ENCODE data around the gene PRKCH. TPM values are rescaled to one million over a fixed set of nuclear protein-coding genes. Genes with fewer than 3 reads are reported as not detected.

Gene PRKCH
- total and polyA plus RNA-seq, 3 experiments from 2014 or later: 165 to 369 (median 166) TPM

- no peaks in the 10 kb centered on the region for H3K27me3 ChIP-seq (ENCODE audit: insufficient read depth, low read length, poor library complexity, severe bottlenecking)
- peaks cover 0 to 1% of the 10 kb centered on the region in 2 donors for H3K27me3 Mint-ChIP-seq
- H3K4me3 Mint-ChIP-seq: peak overlapping the region in 2 of 7 donors; percentile 13 to 30
Measured at GRCh38 chr14:61535032-61535431, 213.7 kb downstream of the PRKCH start.

GRCh38 chr14:61535458-61535857, 214.1 kb downstream of the PRKCH start:
- H3K27me3 ChIP-seq (ENCODE audit: insufficient read depth, low read length, poor library complexity, severe bottlenecking): no peaks in the 10 kb centered on the region
- no peak overlapping the region for H3K4me3 ChIP-seq (ENCODE audit: low read length)
- Mint-ChIP-seq H3K4me3 (peak overlapping the region in 1 of 7 donors; percentile 13), H3K9me3 (no peaks in the 10 kb centered on the region), H3K27ac (peak overlapping the region; percentile 49 to 95 (median 86)), H3K27me3 (peaks cover 0 to 1% of the 10 kb centered on the region in 2 donors), H3K36me3 (peaks cover 4 to 99% (median 37%) of the 10 kb centered on the region in 3 donors), H3K4me1 (peaks cover 62 to 87% (median 86%) of the 10 kb centered on the region in 3 donors)
- no peaks in the 10 kb centered on the region for H3K9me3 ChIP-seq (ENCODE audit: low read length)
- ChIA-PET CTCF (interaction anchor here (0.7 kb wide), 1 partner anchor 11 kb away, joined by 3 read pairs; no protein-coding TSS in a partner anchor), POLR2A (no interaction called here)
- H3K36me3 ChIP-seq (ENCODE audit: insufficient read depth, low read length): peaks cover 75% of the 10 kb centered on the region
- peaks cover 10% of the 10 kb centered on the region for H3K4me1 ChIP-seq (ENCODE audit: insufficient read depth, low read length)
- DNase-seq: no peak
- no peak overlapping the region for H3K27ac ChIP-seq (ENCODE audit: low read depth, low read length)

More at GRCh38 chr14:61535032-61535431, 213.7 kb downstream of the PRKCH start:
- POLR2A ChIA-PET: no interaction called here
- CTCF ChIA-PET: no interaction called here
- Mint-ChIP-seq H3K27ac (peak overlapping the region; percentile 49 to 95 (median 86)), H3K4me1 (peaks cover 65 to 91% (median 90%) of the 10 kb centered on the region in 3 donors), H3K9me3 (no peaks in the 10 kb centered on the region), H3K36me3 (peaks cover 3 to 99% (median 36%) of the 10 kb centered on the region in 3 donors)
- peaks cover 10% of the 10 kb centered on the region for H3K4me1 ChIP-seq (ENCODE audit: insufficient read depth, low read length)
- no peaks in the 10 kb centered on the region for H3K9me3 ChIP-seq (ENCODE audit: low read length)
- no peak overlapping the region for H3K27ac ChIP-seq (ENCODE audit: low read depth, low read length)
- H3K36me3 ChIP-seq (ENCODE audit: insufficient read depth, low read length): peaks cover 75% of the 10 kb centered on the region
- DNase-seq: no peak
- H3K4me3 ChIP-seq (ENCODE audit: low read length): no peak overlapping the region

GRCh38 chr14:61536661-61537562, 215.5 kb downstream of the PRKCH start:
- ChIA-PET CTCF (interaction anchor here (1.0 kb wide), 1 partner anchor 194 kb away, joined by 4 read pairs; no protein-coding TSS in a partner anchor), POLR2A (no interaction called here)
- Histone ChIP-seq H3K4me1 (ENCODE audit: insufficient read depth, low read length) (peaks cover 8% of the 10 kb centered on the region), H3K9me3 (ENCODE audit: low read length) (no peaks in the 10 kb centered on the region), H3K27ac (ENCODE audit: low read depth, low read length) (no peak overlapping the region), H3K27me3 (ENCODE audit: insufficient read depth, low read length, poor library complexity, severe bottlenecking) (no peaks in the 10 kb centered on the region), H3K36me3 (ENCODE audit: insufficient read depth, low read length) (peaks cover 71% of the 10 kb centered on the region), H3K4me3 (ENCODE audit: low read length) (no peak overlapping the region)
- DNase-seq: no peak
- peak overlapping the region in 1 of 7 donors; percentile 58 for H3K4me3 Mint-ChIP-seq
- peaks cover 0 to 3% of the 10 kb centered on the region in 2 donors for H3K27me3 Mint-ChIP-seq
- no peaks in the 10 kb centered on the region for H3K9me3 Mint-ChIP-seq
- peak overlapping the region; percentile 44 to 90 (median 84) for H3K27ac Mint-ChIP-seq
- peaks cover 10 to 99% (median 48%) of the 10 kb centered on the region in 3 donors for H3K36me3 Mint-ChIP-seq
- peaks cover 57 to 76% (median 72%) of the 10 kb centered on the region in 3 donors for H3K4me1 Mint-ChIP-seq

GRCh38 chr14:61537563-61538463, 216.4 kb downstream of the PRKCH start:
- POLR2A ChIA-PET: no interaction called here
- no peaks in the 10 kb centered on the region for H3K9me3 ChIP-seq (ENCODE audit: low read length)
- peak overlapping the region; percentile 44 to 90 (median 84) for H3K27ac Mint-ChIP-seq
- peaks cover 10 to 99% (median 47%) of the 10 kb centered on the region in 3 donors for H3K36me3 Mint-ChIP-seq
- CTCF ChIA-PET: interaction anchor here (1.0 kb wide), 1 partner anchor 193 kb away, joined by 4 read pairs; no protein-coding TSS in a partner anchor
- no peak overlapping the region for H3K27ac ChIP-seq (ENCODE audit: low read depth, low read length)
- no peak overlapping the region for H3K4me3 ChIP-seq (ENCODE audit: low read length)
- H3K4me1 Mint-ChIP-seq: peaks cover 56 to 71% (median 67%) of the 10 kb centered on the region in 3 donors
- no peaks in the 10 kb centered on the region for H3K9me3 Mint-ChIP-seq
- H3K4me3 Mint-ChIP-seq: peak overlapping the region in 3 of 7 donors; percentile 19 to 58 (median 29)
- H3K27me3 ChIP-seq (ENCODE audit: insufficient read depth, low read length, poor library complexity, severe bottlenecking): no peaks in the 10 kb centered on the region
- DNase-seq: no peak
- peaks cover 63% of the 10 kb centered on the region for H3K36me3 ChIP-seq (ENCODE audit: insufficient read depth, low read length)
- peaks cover 0 to 3% of the 10 kb centered on the region in 2 donors for H3K27me3 Mint-ChIP-seq
- peaks cover 5% of the 10 kb centered on the region for H3K4me1 ChIP-seq (ENCODE audit: insufficient read depth, low read length)

GRCh38 chr14:61538464-61539022, 217.2 kb downstream of the PRKCH start:
- H3K27me3 ChIP-seq (ENCODE audit: insufficient read depth, low read length, poor library complexity, severe bottlenecking): no peaks in the 10 kb centered on the region
- Mint-ChIP-seq H3K27me3 (peaks cover 0 to 3% of the 10 kb centered on the region in 2 donors), H3K36me3 (peaks cover 10 to 99% (median 44%) of the 10 kb centered on the region in 3 donors), H3K4me3 (no peak overlapping the region), H3K4me1 (peaks cover 52 to 67% (median 59%) of the 10 kb centered on the region in 3 donors), H3K9me3 (no peaks in the 10 kb centered on the region), H3K27ac (peak overlapping the region; percentile 43 to 90 (median 80))
- H3K4me3 ChIP-seq (ENCODE audit: low read length): no peak overlapping the region
- DNase-seq: no peak
- H3K4me1 ChIP-seq (ENCODE audit: insufficient read depth, low read length): peaks cover under 1% of the 10 kb centered on the region
- H3K9me3 ChIP-seq (ENCODE audit: low read length): no peaks in the 10 kb centered on the region
- ChIA-PET CTCF (no interaction called here), POLR2A (no interaction called here)
- no peak overlapping the region for H3K27ac ChIP-seq (ENCODE audit: low read depth, low read length)
- peaks cover 64% of the 10 kb centered on the region for H3K36me3 ChIP-seq (ENCODE audit: insufficient read depth, low read length)

GRCh38 chr14:61539631-61540030, 218.3 kb downstream of the PRKCH start:
- peaks cover 0 to 5% of the 10 kb centered on the region in 2 donors for H3K27me3 Mint-ChIP-seq
- peak overlapping the region in 6 of 8 donors; percentile 4 to 70 (median 58) for H3K27ac Mint-ChIP-seq
- H3K36me3 Mint-ChIP-seq: peaks cover 10 to 99% (median 40%) of the 10 kb centered on the region in 3 donors
- Histone ChIP-seq H3K27me3 (ENCODE audit: insufficient read depth, low read length, poor library complexity, severe bottlenecking) (no peaks in the 10 kb centered on the region), H3K9me3 (ENCODE audit: low read length) (no peaks in the 10 kb centered on the region), H3K36me3 (ENCODE audit: insufficient read depth, low read length) (peaks cover 61% of the 10 kb centered on the region), H3K4me1 (ENCODE audit: insufficient read depth, low read length) (no peaks in the 10 kb centered on the region), H3K4me3 (ENCODE audit: low read length) (no peak overlapping the region), H3K27ac (ENCODE audit: low read depth, low read length) (no peak overlapping the region)
- POLR2A ChIA-PET: interaction anchor here (0.5 kb wide), 1 partner anchor 19 kb away, joined by 3 read pairs; no protein-coding TSS in a partner anchor
- no peak for DNase-seq
- no peaks in the 10 kb centered on the region for H3K9me3 Mint-ChIP-seq
- CTCF ChIA-PET: no interaction called here
- H3K4me1 Mint-ChIP-seq: peaks cover 44 to 58% (median 50%) of the 10 kb centered on the region in 3 donors
- no peak overlapping the region for H3K4me3 Mint-ChIP-seq

- Mint-ChIP-seq H3K27me3 (peaks cover 0 to 5% of the 10 kb centered on the region in 2 donors), H3K27ac (peak overlapping the region in 7 of 8 donors; percentile 43 to 71 (median 61)), H3K4me1 (peaks cover 36 to 53% (median 46%) of the 10 kb centered on the region in 3 donors), H3K4me3 (no peak overlapping the region), H3K9me3 (no peaks in the 10 kb centered on the region), H3K36me3 (peaks cover 10 to 99% (median 38%) of the 10 kb centered on the region in 3 donors)
- Histone ChIP-seq H3K9me3 (ENCODE audit: low read length) (no peaks in the 10 kb centered on the region), H3K4me3 (ENCODE audit: low read length) (no peak overlapping the region), H3K27ac (ENCODE audit: low read depth, low read length) (no peak overlapping the region), H3K36me3 (ENCODE audit: insufficient read depth, low read length) (peaks cover 70% of the 10 kb centered on the region), H3K27me3 (ENCODE audit: insufficient read depth, low read length, poor library complexity, severe bottlenecking) (no peaks in the 10 kb centered on the region), H3K4me1 (ENCODE audit: insufficient read depth, low read length) (no peaks in the 10 kb centered on the region)
- no peak for DNase-seq
- CTCF ChIA-PET: interaction anchor here (1.4 kb wide), 1 partner anchor 65 kb away, joined by 3 read pairs; no protein-coding TSS in a partner anchor
- POLR2A ChIA-PET: no interaction called here
Measured at GRCh38 chr14:61540931-61541330, 219.6 kb downstream of the PRKCH start.
